Smooth muscle cell (in vitro differentiated cells): ENCODE data around the gene FGR. TPM values are rescaled to one million over a fixed set of nuclear protein-coding genes. Genes with fewer than 3 reads are reported as not detected.

ENCODE experiments used
- DNase-seq: peaks from one replicate; lab custom pipeline; 2025; ENCODE audit not compliant: unreplicated experiment; lab: John Stamatoyannopoulos, UW
- H2AFZ ChIP-seq: fragments of 200-600 bp; sonication (generic); 2 replicates; pipeline ENCODE4 v1.6.0; 2016; ENCODE audit warnings: antibody characterized with exemption, low read depth, mild to moderate bottlenecking
- H3F3A ChIP-seq: fragments of 200-600 bp; sonication (generic); 2 replicates; pipeline ENCODE4 v1.6.0; 2017; ENCODE audit warnings: antibody characterized with exemption, low read depth
- H3K27ac ChIP-seq: fragments of 200-600 bp; sonication (generic); 2 replicates; pipeline ENCODE4 v1.5.1; 2016; ENCODE audit warnings: low read depth, mild to moderate bottlenecking
- H3K27me3 ChIP-seq: fragments of 200-600 bp; sonication (generic); 2 replicates; pipeline ENCODE4 v1.6.1; 2016; ENCODE audit warnings: low read depth, mild to moderate bottlenecking
- H3K36me3 ChIP-seq: fragments of 200-600 bp; sonication (generic); 2 replicates; pipeline ENCODE4 v1.5.1; 2016; ENCODE audit warnings: low read depth
- H3K4me1 ChIP-seq: fragments of 200-600 bp; sonication (generic); 2 replicates; pipeline ENCODE4 v1.5.1; 2016; ENCODE audit warnings: low read depth
- H3K4me2 ChIP-seq: fragments of 200-600 bp; sonication (generic); 2 replicates; pipeline ENCODE4 v1.6.0; 2016; ENCODE audit warnings: mild to moderate bottlenecking
- H3K4me3 ChIP-seq: fragments of 200-600 bp; sonication (generic); 2 replicates; pipeline ENCODE4 v1.5.1; 2016; ENCODE audit warnings: mild to moderate bottlenecking
- H3K79me2 ChIP-seq: fragments of 200-600 bp; sonication (generic); 2 replicates; pipeline ENCODE4 v1.6.0; 2016; ENCODE audit warnings: low read depth, mild to moderate bottlenecking
- H3K9ac ChIP-seq: fragments of 200-600 bp; sonication (generic); 2 replicates; pipeline ENCODE4 v1.6.0; 2016; ENCODE audit warnings: low read depth
- H3K9me3 ChIP-seq: fragments of 200-600 bp; sonication (generic); replicated peaks from 2 replicates; pipeline ENCODE4 v1.5.1; 2016; ENCODE audit warnings: low read depth
- H4K20me1 ChIP-seq: fragments of 200-600 bp; sonication (generic); 2 replicates; pipeline ENCODE4 v1.6.0; 2016; ENCODE audit warnings: low read depth
- CTCF ChIP-seq: fragments of 200-600 bp; sonication (generic); IDR thresholded peaks from 2 replicates; pipeline ENCODE4 v1.5.1; 2017; ENCODE audit warnings: borderline replicate concordance, mild to moderate bottlenecking, antibody characterized with exemption; ENCODE audit not compliant: insufficient read depth, poor library complexity, severe bottlenecking
- WGBS: methylation state at CpG from one replicate; pipeline ENCODE4 v1.1.7; 2016; ENCODE audit warnings: low lambda C conversion rate; 5-methylcytosine and 5-hydroxymethylcytosine counted together
- polyA plus RNA-seq: library from polyadenylated mRNA; unstranded; fragments of >200 nt; fragmentation: Nextera tagmentation; extraction: Ambion mirVana; gene quantifications from 2 replicates; pipeline ENCODE4 v1.2.1, GENCODE V29; 2016
- total RNA-seq: library from RNA; depleted of rRNA; stranded (reverse); fragments of >200 nt; gene quantifications from 2 replicates; pipeline ENCODE4 v1.2.3, GENCODE V29; 2014

FGR gene
- total and polyA plus RNA-seq, 2 experiments from 2014 or later = 0.10 to 1.3 TPM

- Histone ChIP-seq H3K27me3 (no peaks in the 10 kb centered on the region), H3K36me3 (no peaks in the 10 kb centered on the region), H3K9me3 (no peaks in the 10 kb centered on the region), H3F3A (peaks cover 25% of the 10 kb centered on the region), H2AFZ (no peak overlapping the region), H3K9ac (no peak overlapping the region), H3K27ac (peak overlapping the region; percentile 57), H3K4me3 (peak overlapping the region; percentile 42), H3K4me1 (peaks cover 95% of the 10 kb centered on the region), H3K4me2 (peak overlapping the region; percentile 83), H3K79me2 (peaks cover 74% of the 10 kb centered on the region), H4K20me1 (peaks cover 100% of the 10 kb centered on the region)
- TF ChIP-seq CTCF = peak; percentile 75
- WGBS = 8% methylated on average over 40 of the region's 65 CpGs
- peak; percentile 76 for DNase-seq
These were observed 66.5 kb downstream of the FGR start for GRCh38 chr1:27568300-27569087.

GRCh38 chr1:27567971-27568299 lies 67.0 kb downstream of the FGR start:
- DNase-seq = no peak
- peaks cover 73% of the 10 kb centered on the region for H3K79me2 ChIP-seq
- peaks cover 100% of the 10 kb centered on the region for H4K20me1 ChIP-seq
- H3K27ac ChIP-seq = peak overlapping the region; percentile 57
- peak overlapping the region; percentile 42 for H3K4me3 ChIP-seq
- 84% methylated on average over 8 of the region's 8 CpGs for WGBS
- H3K9ac ChIP-seq = no peak overlapping the region
- H3K36me3 ChIP-seq = no peaks in the 10 kb centered on the region
- no peaks in the 10 kb centered on the region for H3K27me3 ChIP-seq
- peak overlapping the region; percentile 83 for H3K4me2 ChIP-seq
- TF ChIP-seq CTCF = no peak
- no peaks in the 10 kb centered on the region for H3K9me3 ChIP-seq
- no peak overlapping the region for H2AFZ ChIP-seq
- peaks cover 25% of the 10 kb centered on the region for H3F3A ChIP-seq
- H3K4me1 ChIP-seq = peaks cover 92% of the 10 kb centered on the region

GRCh38 chr1:27567146-27567526 lies 67.8 kb downstream of the FGR start:
- no peak for TF ChIP-seq CTCF
- no peak for DNase-seq
- H3K27ac ChIP-seq = peak overlapping the region; percentile 57
- H3K9me3 ChIP-seq = no peaks in the 10 kb centered on the region
- no peaks in the 10 kb centered on the region for H3K27me3 ChIP-seq
- WGBS = 59% methylated on average over 15 of the region's 15 CpGs
- peaks cover 30% of the 10 kb centered on the region for H3F3A ChIP-seq
- H3K36me3 ChIP-seq = no peaks in the 10 kb centered on the region
- no peak overlapping the region for H3K4me3 ChIP-seq
- H3K79me2 ChIP-seq = peaks cover 72% of the 10 kb centered on the region
- H4K20me1 ChIP-seq = peaks cover 100% of the 10 kb centered on the region
- H3K9ac ChIP-seq = no peak overlapping the region
- no peak overlapping the region for H2AFZ ChIP-seq
- peak overlapping the region; percentile 55 for H3K4me2 ChIP-seq
- peaks cover 92% of the 10 kb centered on the region for H3K4me1 ChIP-seq
